NCI-H2029 treated with DMSO at 0.1 percent for 48 hours (cell line): ENCODE results near the gene FOXP1.
"Not testable (repeated sequence)": the region's sequence is repeated elsewhere in the genome, so short reads cannot be mapped to it uniquely, and the experiment has no call there.

Source experiments
- DNase-seq: peaks from one replicate; lab custom pipeline; 2025; lab: John Stamatoyannopoulos, UW

Gene FOXP1

DNA sequence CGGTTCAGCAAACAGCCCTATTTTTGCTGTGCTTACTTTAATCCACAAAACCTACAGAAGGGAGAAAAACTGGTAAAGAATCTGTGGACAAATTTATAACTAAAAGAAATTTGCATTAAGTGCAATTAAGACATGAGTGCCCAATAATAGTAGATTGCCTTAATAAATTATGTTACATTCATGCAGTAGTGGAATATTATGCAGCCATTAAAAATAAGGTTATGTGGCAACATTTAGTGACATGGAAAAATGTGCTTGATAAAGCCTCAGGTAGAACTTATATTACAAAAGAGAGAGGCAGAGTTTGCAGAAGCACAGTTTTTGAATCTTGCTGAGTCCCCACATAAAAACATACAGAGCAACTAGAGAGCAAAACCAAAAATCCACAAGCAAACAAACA lies 253.0 kb downstream of the FOXP1 start:
- DNase-seq, result no peak

DNA sequence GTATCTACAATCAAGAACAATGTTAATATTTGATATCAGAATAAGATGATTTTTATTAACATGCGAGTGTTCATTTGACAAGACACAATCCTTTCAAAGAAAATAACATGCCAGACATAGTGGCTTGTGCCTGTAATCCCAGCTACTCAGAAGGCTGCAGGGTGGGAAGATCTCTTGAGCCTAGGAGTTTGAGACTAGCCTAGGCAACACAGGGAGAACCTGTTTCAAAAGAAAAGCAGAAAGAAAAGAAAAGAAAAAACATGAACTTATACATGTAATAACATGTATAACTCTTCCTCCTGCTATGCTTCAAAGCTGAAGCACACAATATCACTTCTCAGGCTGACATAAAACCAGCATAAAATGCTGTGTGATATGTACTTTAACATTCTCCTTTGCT lies 253.7 kb downstream of the FOXP1 start:
- no peak for DNase-seq

DNA sequence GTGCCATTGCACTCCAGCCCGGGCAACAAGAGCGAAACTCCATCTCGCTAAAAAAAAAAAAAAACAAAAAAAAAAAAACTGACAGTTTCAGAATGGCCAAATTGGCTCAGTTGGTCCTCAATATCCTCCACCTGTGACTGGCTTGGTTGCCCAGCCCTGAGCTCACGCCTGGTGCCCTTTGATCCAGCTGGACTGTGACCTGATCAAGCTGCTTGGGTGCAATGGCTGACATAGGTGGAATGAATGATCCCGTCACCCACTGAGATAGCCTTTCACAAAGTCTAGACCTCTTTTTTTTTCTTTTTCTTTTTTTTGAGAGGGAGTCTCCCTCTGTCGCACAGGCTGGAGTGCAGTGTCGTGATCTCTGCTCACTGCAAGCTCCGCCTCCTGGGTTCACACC lies 254.6 kb downstream of the FOXP1 start:
- no peak for DNase-seq

- DNase-seq, result no peak
Measured at GRCh38 chr3:71327936-71328335, 255.6 kb downstream of the FOXP1 start.

GRCh38 chr3:71325715-71326114 lies 257.8 kb downstream of the FOXP1 start:
- DNase-seq, result no peak

DNA sequence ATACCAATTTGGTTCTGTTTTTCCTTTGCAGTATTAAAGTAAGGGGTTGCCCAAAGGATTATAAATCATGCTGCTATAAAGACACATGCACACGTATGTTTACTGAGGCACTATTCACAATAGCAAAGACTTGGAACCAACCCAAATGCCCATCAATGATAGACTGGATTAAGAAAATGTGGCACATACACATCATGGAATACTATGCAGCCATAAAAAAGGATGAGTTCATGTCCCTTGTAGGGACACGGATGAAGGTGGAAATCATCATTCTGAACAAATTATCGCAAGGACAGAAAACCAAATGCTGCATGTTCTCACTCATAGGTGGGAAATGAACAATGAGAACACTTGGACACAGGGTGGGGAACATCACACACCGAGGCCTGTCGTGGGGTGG lies 259.3 kb downstream of the FOXP1 start:
- DNase-seq, result not testable (repeated sequence)

- DNase-seq, result no peak
Measured at GRCh38 chr3:71323558-71323957, 260.0 kb downstream of the FOXP1 start.

DNA sequence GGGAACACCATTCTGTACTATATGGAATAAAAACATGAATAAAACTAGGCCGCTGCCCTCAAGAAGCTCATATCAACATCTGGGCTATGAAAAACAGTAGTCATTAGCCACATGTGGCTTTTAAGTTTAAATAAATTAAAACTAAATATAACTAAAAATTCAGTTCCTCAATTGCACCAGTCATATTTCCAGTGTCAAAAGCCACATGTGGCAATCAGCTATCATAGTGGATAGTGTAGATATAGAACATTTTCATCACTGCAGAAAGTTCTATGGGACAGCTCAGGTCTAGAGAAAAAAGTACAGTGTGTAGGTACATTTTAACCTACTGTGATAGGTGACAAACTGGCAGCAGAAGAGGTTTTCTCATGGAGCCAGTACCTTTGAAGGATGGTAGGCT lies 261.4 kb downstream of the FOXP1 start:
- no peak for DNase-seq

GRCh38 chr3:71319771-71320170 lies 263.8 kb downstream of the FOXP1 start:
- DNase-seq, result no peak

DNA sequence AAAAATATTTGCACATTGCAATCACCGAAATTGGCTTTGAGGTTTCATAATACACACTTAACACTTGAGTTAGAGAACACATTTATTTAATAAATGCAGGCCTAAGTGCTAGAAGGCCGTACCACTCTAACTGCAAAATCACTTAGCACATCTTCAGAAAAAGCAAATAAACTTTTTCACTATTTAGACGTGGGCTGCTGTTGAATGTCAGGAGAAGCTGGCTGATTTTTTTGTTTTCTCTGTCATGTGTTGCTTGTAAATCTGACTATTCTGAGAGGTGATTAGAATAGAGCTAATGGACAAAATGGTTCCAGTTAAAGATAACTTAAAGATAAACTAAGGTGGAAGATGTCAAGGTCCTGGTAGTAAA lies 265.1 kb downstream of the FOXP1 start:
- DNase-seq, result no peak

- DNase-seq, result no peak
Measured at GRCh38 chr3:71317749-71318457, 265.6 kb downstream of the FOXP1 start.

DNA sequence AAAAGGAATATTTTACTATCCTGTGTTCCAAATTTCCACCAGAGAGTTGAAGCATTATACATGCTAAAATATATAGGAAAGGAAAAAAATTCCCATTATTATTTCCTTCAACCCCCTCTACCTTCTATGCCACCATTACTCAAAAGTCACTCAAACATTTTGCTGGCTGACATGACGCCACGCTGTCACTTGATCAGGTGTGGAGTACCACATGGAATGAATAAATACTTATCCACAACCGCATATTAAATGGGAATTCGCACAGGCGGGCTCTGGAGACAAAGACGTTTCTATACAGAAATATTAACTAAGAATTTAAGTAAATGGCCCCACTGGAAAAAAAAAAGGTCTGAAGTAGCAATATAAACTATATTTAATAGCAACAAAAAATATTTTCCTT lies 266.4 kb downstream of the FOXP1 start:
- DNase-seq, result no peak

GRCh38 chr3:71316066-71316777 lies 267.3 kb downstream of the FOXP1 start:
- no peak for DNase-seq

DNA sequence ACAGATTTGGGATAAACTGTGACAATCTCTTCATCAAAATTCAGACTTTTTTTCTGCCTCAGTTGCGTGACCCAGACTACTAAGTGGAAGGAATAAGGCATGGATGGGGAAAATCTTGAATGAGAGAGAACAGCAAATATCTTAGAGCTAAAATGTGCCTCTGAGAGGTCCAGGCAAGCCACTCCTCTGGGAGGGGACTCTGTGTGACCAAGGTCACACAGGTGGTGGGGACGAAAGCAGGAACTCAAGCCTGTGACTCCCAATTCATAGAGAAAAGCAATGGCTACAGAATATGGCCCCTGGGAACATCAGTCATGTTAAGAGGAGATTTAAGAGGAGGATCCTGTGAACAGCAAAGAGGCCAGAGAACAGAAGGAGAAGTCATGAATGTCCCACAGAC lies 268.1 kb downstream of the FOXP1 start:
- DNase-seq, result no peak

DNA sequence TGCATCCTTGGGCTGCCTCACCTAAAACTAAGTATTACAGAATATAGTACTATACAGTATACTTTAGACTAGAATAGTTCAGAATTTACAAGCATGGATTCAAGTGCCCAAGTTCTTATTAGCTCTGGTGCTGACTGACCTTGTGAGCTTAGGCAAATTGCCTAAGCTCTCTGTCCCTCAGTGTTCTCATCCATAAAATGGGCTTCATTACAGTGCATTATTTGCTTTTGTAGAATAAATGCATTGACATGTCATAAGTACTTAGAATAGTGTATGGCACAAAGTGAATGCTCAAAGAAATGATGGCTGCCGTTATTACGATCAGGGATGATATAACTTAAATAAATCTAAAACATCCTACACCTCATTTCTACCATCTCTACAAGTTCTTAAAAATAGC lies 269.7 kb downstream of the FOXP1 start:
- DNase-seq, result no peak

DNA sequence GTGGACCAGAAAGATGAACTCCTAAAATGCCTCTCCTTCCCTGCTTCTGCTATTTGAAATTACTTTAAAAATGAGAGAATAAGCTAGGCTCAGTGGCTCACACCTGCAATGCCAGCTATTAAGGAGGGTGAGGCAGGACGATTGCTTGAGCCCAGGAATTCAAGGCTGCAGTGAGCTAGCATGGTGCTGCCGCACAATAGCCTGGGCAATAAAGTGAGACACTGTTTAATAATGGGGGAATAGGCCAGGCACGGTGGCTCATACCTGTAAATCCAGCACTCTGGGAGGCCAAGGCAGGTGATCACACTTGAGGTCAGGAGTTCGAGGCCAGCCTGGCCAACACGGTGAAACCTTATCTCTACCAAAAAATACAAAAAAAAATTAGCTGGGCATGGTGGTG lies 271.1 kb downstream of the FOXP1 start:
- DNase-seq, result no peak

- no peak for DNase-seq
Measured at GRCh38 chr3:71311661-71312046, 271.9 kb downstream of the FOXP1 start.

GRCh38 chr3:71310980-71311660 lies 272.4 kb downstream of the FOXP1 start:
- DNase-seq, result no peak

DNA sequence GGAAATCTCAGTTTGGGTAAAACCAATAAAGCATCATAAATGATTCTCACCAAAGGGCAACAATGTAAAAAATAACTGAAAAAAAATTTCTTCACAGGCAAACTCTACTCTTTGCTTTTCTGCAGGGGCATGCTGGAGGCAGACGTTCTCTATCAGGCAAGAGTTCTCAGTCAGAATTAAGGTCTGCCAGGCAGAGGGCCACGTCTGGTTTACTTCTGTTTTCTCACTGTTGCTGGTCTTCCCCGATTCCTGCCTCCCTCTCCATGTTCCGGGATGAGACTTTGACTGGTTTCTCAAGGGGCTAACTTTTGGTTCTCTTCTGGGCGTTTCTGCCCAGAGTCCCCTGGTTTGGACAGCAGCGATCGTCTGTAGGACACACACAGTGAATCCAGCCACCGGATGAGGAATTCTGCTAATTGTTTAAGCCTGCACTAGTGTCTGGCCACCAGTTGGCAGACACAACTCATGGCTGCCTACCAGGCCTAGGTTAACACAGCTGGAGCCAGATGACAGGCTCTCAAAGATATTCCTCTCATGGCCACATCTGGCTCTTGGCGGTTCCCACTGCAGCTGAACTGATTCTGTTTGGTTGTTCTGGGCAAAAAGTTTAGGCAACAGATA lies 273.1 kb downstream of the FOXP1 start:
- DNase-seq, result no peak

DNA sequence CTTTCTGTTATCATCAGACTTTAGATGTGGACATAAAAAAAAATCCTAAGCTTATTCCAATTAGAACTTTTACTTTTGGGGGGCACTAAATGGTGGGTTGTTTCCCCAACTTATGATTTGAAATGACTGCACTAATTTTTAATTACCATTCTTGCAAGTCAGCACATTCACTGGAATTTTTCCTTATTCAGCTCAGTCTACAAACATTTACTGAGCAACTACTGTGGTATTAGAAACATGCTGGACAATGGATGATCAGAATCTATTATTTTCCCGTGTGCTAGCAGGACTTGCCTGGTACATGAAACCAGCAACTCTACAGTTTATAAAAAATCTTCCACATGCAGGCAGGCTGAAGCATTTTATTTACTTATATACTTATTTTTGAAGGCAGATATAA lies 273.6 kb downstream of the FOXP1 start:
- no peak for DNase-seq

GRCh38 chr3:71309342-71309741 lies 274.2 kb downstream of the FOXP1 start:
- DNase-seq, result no peak

- no peak for DNase-seq
Measured at GRCh38 chr3:71308836-71309235, 274.7 kb downstream of the FOXP1 start.
